Coronary artery (tissue), 2 donors: Measurements from ENCODE around the gene KLHDC8A.

Source experiments
- DNase-seq: peaks from one replicate; pipeline ENCODE4 v3.0.0-alpha.2; 2017; ENCODE audit warnings: low spot score
- H3K27ac ChIP-seq, 2 donors: fragments of 200-600 bp; sonication (generic); one replicate each; pipeline ENCODE4 v1.5.1; 2016 to 2019
- H3K4me3 ChIP-seq: fragments of 200-600 bp; sonication (generic); 2 replicates; pipeline ENCODE4 v1.5.1; 2016; ENCODE audit warnings: mild to moderate bottlenecking, moderate library complexity
- TF ChIP-seq, protein P1 (sequence below): fragments of 200-600 bp; sonication (generic); IDR thresholded peaks from one replicate; pipeline ENCODE4 v1.5.1; 2019; ENCODE audit warnings: antibody characterized with exemption

Gene KLHDC8A

DNA sequence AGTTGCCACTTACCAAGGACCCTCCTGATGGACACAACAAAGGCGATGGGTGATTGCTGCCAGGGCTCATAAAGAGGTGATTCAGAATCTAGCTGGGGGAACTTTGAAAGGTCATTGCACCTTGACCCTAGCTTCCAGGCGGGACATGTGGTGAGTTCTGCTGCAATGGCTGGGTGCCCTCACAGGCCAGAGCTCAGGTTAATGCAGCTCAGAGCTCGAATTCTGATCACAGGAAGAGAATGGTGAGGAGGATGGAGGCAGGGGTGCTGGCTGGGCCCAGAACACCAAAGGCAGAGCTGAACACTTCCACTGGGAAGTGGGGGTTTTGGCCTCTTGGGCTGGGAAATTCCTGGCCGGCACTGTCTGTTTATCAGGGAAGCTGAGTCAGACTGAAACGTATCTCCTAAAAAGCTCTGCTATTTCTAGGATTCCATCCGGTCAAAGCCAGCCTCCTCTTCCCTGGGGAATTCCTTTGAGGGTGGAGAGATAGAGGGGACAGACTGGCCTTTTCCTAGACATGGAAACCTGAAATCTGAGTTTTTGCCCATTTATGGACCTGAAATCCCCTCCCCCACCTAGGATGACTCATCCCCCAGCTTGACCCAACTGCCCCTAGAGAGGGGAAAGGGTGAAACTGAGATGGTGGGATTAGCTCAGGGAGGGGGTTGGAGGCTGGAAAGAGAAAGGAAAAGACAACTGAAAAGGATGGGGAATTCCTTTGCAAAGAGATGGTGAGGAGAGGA lies 62.4 kb downstream of the KLHDC8A start:
- no peak overlapping the region for H3K4me3 ChIP-seq
- TF ChIP-seq, protein P1, sequence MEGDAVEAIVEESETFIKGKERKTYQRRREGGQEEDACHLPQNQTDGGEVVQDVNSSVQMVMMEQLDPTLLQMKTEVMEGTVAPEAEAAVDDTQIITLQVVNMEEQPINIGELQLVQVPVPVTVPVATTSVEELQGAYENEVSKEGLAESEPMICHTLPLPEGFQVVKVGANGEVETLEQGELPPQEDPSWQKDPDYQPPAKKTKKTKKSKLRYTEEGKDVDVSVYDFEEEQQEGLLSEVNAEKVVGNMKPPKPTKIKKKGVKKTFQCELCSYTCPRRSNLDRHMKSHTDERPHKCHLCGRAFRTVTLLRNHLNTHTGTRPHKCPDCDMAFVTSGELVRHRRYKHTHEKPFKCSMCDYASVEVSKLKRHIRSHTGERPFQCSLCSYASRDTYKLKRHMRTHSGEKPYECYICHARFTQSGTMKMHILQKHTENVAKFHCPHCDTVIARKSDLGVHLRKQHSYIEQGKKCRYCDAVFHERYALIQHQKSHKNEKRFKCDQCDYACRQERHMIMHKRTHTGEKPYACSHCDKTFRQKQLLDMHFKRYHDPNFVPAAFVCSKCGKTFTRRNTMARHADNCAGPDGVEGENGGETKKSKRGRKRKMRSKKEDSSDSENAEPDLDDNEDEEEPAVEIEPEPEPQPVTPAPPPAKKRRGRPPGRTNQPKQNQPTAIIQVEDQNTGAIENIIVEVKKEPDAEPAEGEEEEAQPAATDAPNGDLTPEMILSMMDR = no peak
- DNase-seq = no peak
- H3K27ac ChIP-seq = peak overlapping the region in 1 of 2 donors; percentile 65

DNA sequence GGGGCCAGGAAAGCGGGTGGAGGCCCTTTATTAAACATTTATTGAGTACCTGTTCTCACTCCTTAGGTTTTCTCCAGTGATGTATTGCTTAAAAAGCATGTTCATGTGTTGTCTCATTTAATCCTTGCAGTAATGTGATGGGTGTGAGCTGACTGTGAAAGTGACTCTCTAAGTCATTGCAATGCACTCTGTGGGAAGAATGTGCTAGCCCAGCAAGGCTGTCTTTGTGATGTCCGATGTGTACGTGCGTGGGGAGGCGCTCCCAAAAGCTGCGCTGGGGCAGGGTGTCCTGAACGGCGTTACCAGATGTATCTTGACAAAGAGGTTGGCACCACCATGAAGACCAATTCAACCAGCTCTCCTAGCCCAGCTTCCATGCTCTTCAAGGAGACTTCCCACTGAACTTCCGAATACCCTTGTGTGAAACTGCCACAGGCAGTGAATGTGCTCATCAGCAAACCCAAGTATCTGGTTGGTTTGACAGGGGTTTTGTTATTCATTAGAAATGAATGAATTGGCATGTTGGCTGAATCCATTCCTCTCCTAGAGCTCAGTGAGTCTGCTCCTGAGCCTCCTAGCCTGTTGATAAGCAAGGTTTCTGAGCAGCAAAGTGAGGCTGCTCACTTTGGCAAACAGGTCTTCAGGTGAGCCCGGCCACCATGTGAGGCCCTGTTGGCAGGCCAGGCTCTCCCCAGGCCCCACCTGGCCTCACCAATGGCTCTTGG lies 63.2 kb downstream of the KLHDC8A start:
- DNase-seq = no peak
- TF ChIP-seq, protein P1 = no peak
- Histone ChIP-seq H3K4me3 (no peak overlapping the region), H3K27ac (peak overlapping the region in 1 of 2 donors; percentile 65)

DNA sequence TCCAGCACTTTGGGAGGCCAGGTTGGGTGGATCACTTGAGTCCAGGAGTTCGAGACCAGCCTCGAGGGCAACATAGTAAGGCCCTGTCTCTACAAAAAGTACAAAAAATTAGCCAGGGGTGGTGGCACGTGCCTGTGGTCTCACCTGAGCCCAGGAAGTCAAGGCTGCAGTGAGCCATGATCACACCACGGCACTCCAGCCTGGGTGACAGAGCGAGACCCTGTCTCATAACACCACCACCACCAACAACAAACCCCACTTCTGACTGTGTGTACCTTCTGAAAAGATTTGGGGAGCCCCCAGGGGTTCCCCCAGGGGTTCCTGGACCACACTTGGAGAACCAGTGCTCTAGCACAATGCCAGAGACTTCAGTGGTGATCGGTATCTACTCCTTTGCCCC lies 65.1 kb downstream of the KLHDC8A start:
- DNase-seq = no peak
- Histone ChIP-seq H3K4me3 (no peak overlapping the region), H3K27ac (no peak overlapping the region)
- TF ChIP-seq, protein P1 = no peak

DNA sequence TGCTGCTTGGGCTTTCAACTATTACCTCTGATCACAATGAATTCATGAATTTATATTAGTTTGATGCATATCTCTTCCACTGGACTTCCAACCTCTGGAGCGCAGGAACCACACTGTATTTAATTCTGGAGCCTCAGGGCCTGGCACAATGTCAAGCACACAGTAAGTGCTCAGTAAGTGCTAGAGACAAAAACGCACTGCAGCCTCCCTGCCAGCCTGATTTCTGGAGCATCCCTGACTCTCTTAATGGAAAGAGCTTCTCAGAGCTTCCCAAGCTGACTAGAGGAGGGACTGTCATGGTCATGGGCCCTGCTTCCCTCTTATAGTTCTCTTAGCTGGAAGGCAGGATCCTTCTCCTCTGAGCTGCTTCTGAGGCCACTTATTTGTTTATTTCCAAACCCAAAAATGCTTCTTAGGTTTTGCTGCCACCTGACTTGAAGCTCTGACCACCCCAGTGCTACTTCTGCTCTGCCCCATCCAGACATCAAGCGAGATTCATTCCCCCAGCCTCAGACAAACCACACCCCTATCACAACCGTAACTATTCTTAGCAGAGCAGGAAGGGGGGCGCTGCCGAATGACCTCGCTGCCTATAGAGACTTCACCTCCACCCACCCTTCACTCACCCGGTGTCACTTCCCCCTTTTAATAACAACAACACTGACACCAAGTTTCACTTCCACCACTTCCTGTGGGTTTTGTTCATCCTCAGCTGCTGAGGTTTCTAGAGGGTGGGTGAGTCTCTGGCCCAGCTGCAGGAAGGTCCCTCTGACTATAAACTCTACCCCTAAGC lies 68.8 kb downstream of the KLHDC8A start:
- TF ChIP-seq, protein P1 = no peak
- Histone ChIP-seq H3K27ac (peak overlapping the region in 1 of 2 donors; percentile 60), H3K4me3 (no peak overlapping the region)
- no peak for DNase-seq

DNA sequence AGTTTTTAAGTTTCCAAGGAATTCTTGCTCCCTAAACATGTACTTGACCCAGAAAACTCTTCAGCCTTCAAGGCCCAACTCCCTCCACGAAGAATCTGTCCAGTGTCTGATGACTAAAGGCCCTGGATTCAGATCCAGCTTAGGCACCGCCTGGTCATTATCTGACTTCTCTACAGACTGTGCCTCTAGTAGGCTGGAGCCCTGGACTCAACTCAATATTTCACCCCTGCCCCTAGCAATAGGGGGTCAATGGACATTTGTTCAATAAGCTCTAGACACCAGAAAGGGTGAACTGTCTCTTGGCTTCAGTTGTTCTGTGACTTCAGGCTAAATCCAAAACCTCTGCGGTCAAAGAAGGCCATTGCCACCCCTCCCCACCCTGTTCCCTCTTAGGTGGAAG lies 69.6 kb downstream of the KLHDC8A start:
- H3K4me3 ChIP-seq = no peak overlapping the region
- H3K27ac ChIP-seq = no peak overlapping the region
- TF ChIP-seq, protein P1 = no peak
- no peak for DNase-seq

DNA sequence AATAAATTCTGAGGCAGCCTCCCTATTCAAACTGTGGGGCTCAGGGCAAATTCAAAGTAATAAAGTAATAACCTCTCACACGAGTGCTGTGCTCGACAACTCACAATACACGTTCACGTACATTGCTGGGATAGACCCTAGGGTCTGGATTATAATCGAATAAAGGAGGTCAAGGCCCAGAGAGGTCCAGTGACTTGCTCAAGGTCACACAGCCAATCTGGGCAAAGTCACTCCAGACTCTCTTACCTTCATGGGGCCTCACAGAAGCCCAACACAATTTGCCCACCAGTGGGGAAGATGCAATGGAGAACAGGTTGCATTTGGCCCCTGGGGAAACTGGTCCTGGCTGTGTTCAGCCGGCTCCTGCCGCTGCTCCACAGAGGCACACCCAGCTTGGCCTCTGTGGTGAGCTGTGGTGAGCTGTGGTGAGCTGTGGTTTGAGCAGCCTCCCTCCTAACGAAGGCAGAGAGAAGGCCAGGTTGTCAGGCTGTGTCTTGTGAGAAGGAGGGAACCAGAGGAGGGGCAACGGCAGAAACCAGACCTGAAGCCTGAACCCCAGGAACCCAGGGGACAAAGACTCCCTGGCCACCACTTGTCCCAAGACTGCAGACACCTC lies 70.3 kb downstream of the KLHDC8A start:
- TF ChIP-seq, protein P1 = no peak
- DNase-seq = no peak
- Histone ChIP-seq H3K4me3 (no peak overlapping the region), H3K27ac (no peak overlapping the region)
